Pons (tissue), 1 donor: ENCODE results near the gene TRIAP1.
"Not testable (repeated sequence)": the region's sequence is repeated elsewhere in the genome, so short reads cannot be mapped to it uniquely, and the experiment has no call there.

Experiments
- DNase-seq: peaks from one replicate; pipeline ENCODE4 v3.0.0-alpha.2; 2016; ENCODE audit warnings: low spot score

Gene TRIAP1

GRCh38 chr12:120445911-120446843 lies at the start of gene TRIAP1, which contains the start of gene GATC:
TRIAP1 (minus strand) TSS chr12:120446384; CDS start chr12:120446372, 12 bp downstream.
GATC (plus strand) TSS chr12:120446444; CDS start chr12:120446481, 37 bp downstream.
- peak; percentile 68 for DNase-seq

DNA sequence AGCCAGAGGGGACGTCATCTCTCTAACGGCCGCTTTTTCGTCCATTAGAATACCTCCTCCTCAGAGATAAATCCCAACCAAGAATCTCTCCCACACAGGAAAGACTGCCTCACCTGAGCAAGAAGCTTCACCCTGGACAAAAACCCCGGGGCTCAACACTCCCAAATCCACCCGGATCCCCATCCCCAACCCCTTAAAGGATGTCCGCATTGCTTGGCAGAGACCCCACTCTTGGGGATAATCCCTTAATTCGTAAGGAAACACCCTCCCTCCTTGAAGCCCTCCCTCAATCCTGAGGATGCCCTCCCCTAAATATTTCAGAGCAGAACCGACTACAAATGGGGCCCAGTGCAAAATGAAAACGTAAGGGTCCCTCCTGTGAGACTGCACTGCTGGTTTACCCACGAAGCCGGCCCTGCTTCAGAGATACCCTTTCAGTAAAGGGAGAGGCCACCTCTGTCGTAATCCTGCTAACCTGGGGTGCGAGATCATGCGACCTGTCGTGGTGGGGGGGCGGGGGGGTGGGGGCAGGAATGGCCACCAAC lies 49.1 kb upstream of the TRIAP1 start:
- no peak for DNase-seq

DNA sequence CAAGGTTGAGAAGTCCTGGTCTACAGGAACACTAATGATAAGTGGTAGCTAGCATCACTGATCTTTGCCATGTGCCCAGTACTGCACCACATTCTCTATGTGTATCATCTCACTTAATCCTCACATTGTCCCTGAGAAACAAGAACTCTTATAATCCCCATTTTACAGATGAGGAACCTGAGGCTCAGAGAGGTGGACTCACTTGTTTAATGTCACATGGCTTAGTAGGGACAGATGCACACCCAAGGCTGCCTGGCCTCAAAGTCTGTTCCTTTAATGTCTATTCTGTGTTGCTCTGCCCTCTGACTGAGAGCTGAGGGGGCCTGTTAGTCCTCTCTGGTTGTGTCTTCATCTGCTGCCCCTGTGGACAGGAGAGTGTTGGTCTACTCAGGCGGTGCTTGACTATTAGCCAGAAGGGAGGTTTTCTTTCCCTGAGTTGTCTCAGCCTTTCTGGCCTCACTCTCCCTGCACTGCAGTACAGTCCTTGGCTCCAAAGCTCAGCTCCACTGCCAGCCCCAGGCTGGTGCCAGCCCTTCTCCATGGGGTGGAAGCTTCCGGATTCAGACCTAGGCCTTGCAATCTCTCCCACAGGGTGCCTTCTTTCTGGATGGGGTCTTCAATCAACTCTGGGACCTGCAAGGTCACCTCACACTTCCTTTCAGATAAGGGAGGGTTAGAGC lies 44.8 kb upstream of the TRIAP1 start:
- peak; percentile 40 for DNase-seq

DNA sequence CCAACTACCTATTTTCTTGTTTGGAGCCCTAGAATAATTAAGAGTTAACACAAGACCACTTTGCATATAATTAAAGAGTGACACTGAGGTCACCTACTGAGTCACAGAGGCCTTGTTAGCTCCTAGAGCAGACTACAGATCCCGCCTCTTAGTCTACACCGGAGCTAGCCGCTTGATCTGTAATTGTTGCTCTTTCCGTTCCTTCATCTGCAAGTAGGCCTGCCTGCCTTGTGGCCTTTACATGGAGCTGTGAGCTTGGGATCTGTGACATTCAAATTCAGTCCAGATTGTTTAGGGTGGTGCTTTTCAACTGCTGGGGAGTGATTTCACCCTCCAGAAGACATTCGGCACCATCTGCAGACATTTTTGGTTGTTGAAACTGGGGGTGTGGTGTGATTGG lies 44.1 kb upstream of the TRIAP1 start:
- DNase-seq, result no peak

GRCh38 chr12:120489018-120489417 lies 42.8 kb upstream of the TRIAP1 start:
- no peak for DNase-seq

GRCh38 chr12:120488057-120488640 lies 42.0 kb upstream of the TRIAP1 start:
- no peak for DNase-seq

DNA sequence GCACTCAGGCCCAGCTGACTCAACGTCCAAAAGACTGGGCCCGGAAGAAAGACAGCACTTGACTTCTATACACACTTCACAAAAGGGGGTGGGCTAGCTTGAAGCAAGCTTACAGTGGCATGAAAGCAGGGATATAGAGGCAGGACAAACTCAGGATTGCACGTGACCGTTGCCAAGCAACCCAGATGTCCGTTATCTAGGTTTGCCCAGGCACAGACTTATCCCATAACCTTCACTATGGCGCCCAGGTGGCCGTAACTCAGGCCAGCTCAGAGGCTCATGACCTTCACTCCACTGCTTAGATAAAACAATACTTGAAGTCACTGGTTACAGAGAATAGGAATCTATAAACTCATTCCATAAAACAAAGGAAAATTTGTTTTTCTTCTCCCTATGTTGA lies 41.4 kb upstream of the TRIAP1 start:
- not testable (repeated sequence) for DNase-seq

DNA sequence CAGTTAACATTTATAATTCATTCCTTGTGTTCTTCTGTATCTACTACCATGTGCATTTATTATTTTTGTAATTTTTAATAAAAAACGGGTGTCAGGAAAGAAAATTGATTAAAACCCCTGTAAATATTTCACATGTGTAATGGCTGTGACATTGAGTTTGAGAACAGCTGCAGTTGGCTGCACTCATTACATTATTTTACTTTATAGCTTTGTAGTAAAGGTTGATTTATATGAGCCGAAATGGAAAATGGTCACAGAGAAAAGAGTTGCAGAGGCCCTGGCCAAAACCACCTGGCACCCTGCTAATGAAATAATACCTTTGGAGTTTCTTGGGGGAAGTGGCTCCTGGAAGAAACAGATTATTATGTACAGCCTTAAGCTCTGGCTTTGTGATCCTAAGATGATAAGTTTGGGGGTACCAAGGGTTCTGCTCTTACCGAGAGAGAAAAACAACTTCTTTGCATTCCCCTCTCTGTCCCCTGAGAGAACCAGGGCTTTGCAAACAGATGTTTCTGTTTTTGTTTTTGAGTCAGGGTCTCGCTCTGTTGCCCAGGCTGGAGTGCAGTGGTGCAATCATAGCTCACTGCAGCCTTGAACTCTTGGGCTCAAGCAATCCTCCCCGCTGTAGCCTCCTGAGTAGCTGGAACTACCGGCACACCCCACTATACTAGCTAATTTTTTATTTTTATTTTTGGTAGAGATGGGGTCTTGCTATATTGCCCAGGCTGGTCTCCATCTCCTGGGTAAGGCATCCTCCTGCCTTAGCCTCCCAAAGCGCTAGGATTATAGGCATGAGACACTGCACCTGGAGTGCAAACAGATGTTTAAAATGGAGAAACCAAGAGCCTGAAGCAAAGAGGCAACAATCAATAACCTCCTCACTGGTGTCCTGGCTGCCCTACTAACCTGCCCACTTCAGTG lies 40.0 kb upstream of the TRIAP1 start:
- DNase-seq, result no peak

DNA sequence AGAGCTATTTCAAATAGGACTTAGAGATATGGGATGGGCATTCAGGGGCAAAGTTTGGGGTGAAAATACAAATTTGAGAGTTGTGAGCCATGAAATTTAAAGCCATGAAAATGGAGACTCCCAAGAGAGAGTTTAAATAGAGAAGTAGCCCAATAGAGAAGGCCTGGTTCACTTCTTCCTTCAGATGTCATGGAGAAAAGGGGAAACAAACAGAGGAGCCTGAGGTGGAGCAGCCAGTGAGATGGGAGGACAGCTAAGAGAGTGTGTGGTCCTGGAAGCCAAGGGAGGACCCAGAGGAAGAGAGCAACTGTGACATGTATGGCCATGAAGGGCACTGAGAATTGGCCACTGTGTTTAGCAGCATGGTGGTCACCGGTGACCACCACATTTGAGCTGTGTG lies 37.4 kb upstream of the TRIAP1 start:
- DNase-seq, result no peak

- no peak for DNase-seq
Observed at GRCh38 chr12:120481022-120481767, 35.0 kb upstream of the TRIAP1 start.

- no peak for DNase-seq
Observed at GRCh38 chr12:120480211-120480610, 34.0 kb upstream of the TRIAP1 start.

- DNase-seq, result no peak
Observed at GRCh38 chr12:120479458-120479857, 33.3 kb upstream of the TRIAP1 start.

DNA sequence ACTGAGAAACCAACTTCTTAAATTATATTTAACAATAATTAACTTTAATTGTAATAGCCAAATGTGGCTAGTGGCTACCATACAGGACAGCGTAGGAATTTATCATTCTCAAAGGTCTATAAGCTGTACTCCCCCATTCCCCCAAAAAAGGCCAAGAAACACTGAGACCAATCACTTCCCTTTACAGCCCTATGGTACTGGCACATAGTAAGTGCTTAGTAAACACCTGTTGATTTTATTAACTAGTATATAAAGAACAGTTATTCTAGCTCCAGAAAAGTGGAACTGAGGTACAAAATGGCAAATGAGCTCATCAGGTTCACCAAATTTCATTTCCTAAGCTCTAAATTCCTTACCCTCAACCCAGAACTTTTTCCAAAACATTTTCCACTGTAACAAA lies 29.5 kb upstream of the TRIAP1 start:
- DNase-seq, result no peak

- no peak for DNase-seq
Observed at GRCh38 chr12:120474616-120474960, 28.4 kb upstream of the TRIAP1 start.

DNA sequence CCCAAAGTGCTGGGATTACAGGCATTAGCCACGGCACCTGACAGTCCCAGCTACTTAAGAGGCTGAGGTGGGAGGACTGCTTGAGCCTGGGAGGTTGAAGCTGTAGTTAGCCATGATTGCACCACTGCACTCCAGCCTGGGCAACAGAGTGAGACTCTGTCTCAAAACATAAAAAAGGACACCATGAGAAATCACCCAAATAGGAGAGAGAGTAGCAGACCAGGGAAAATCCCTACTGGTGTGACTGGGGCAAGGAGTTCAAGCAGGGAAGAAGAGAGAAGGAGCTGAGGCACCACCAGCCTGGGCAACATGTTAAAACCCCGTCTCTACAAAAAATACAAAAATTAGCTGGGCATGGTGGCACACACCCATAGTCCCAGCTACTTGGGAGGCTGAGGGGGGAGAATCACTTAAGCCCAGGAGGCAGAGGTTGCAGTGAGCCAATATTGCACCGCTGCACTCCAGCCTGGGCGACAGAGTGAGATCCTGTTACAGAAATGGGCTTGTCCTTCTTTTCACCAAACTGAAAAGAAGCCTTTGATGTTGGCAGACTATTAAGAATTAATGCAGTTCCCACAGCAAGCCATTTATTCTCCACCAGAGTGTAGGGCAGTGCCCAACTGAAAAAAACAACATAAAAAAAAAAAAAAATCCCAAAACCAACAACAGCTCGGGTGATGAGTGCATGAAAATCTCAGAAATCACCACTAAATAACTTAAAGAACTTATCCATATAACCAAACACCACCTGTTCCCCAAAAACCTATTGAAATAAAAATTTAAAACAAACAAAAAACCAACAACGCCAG lies 27.8 kb upstream of the TRIAP1 start:
- no peak for DNase-seq

- no peak for DNase-seq
Observed at GRCh38 chr12:120472521-120472920, 26.3 kb upstream of the TRIAP1 start.

DNA sequence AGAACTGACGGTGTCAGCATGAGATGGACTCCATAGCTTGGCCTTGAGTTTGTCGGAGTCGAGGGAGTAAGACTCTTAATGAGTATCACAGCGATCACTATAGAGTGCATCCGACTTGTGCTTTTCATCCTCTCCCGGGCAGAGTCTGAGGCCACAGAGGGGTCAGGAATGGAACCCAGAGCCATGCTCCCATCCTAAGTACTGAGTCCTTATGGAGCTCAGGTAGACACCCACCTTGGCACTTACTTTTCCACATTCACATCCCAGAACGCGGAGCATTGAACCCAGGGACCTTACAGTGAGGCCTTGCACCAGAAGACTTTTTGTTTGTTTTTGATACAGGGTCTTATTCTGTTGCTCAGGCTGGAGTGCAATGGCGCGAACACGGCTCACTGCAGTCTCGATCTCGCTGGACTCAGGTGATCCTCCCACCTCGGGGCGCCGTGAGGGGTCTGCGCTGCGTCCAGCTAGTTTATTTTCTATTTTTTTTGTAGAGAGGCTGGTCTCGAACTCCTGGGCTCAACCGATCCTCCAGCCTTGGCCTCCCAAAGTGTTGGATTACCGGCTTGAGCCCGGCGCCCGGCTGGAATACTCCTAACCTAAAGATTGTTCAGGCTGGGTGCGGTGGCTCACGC lies 24.1 kb upstream of the TRIAP1 start:
- no peak for DNase-seq

DNA sequence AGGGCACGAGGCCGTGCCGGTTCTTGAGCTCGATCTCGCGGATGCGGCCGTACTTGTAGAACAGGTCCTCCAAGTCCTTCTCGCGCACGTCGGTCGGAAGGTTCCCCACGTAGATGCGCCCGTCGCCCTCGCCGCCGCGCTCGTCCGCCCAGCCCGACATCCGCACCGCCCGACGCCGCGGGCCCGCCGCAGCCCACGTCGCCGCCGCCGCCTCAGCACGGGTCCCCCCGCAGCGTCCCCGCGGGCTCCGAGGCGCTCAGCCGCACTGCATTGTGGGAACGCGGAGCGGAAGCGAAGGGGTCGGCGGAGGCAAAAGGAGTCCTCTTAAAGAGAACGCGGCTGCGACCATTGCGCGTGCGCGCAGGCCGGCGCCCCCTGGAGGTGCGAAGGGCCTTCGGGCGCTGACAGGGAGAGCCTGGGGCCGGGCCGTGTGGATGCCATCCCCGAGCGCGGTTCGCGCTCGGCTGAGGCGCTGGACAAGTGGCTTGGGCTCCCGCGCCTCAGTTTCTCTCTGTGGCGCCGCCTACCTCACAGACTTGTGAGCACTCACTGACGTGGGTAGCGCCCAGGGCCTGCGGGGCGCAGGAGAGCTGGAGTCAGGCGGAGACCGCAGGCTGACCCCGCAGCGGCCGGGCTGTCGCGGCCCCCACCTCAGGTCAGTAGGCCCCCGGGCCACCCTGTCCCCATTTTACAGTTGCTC lies 23.4 kb upstream of the TRIAP1 start, which contains the start of gene SRSF9:
Gene SRSF9 (minus strand): TSS at position 299 of the 700 bp plus-strand sequence. CDS start 139 bp downstream, at position 160.
- DNase-seq, result peak; percentile 97
